Effector memory CD8-positive, alpha-beta T cell (primary cell): Measurements from ENCODE around the gene DKC1.
A peak's percentile ranks its signal among the peaks of the same experiment; 100 is the strongest.

Experiments
- ATAC-seq: fragments of 150-1000 bp; cut with Tn5 transposase; replicated peaks from 2 replicates; pipeline ENCODE4 v1.10.0; 2021; ENCODE audit warnings: mild to moderate bottlenecking, moderate library complexity
- DNase-seq, 3 experiments: peaks; one replicate each; pipeline ENCODE4 v3.0.0; 2021
- H3K27ac Mint-ChIP-seq, 2 donors: one replicate each; pipeline ENCODE4 v1.8.0; 2022; ENCODE audit warnings: mild to moderate bottlenecking in 2 of 2, mixed read lengths in 2 of 2, moderate library complexity in 2 of 2
- H3K27me3 Mint-ChIP-seq, 2 donors: one replicate each; pipeline ENCODE4 v1.8.0; 2022; ENCODE audit warnings: mixed read lengths in 2 of 2
- H3K36me3 Mint-ChIP-seq: one replicate; pipeline ENCODE4 v1.8.0; 2022; ENCODE audit warnings: mild to moderate bottlenecking, moderate library complexity, mixed read lengths; ENCODE audit not compliant: insufficient read depth
- H3K4me1 Mint-ChIP-seq, 2 donors: one replicate each; pipeline ENCODE4 v1.8.0; 2022; ENCODE audit warnings: low read depth in 2 of 2, mixed read lengths in 2 of 2
- H3K4me3 Mint-ChIP-seq, 2 donors: one replicate each; pipeline ENCODE4 v1.8.0; 2022; ENCODE audit warnings: mild to moderate bottlenecking in 2 of 2, mixed read lengths in 2 of 2, moderate library complexity in 2 of 2
- H3K9me3 Mint-ChIP-seq, 2 donors: one replicate each; pipeline ENCODE4 v1.8.0; 2022; ENCODE audit warnings: mixed read lengths in 2 of 2

DKC1 gene

DNA sequence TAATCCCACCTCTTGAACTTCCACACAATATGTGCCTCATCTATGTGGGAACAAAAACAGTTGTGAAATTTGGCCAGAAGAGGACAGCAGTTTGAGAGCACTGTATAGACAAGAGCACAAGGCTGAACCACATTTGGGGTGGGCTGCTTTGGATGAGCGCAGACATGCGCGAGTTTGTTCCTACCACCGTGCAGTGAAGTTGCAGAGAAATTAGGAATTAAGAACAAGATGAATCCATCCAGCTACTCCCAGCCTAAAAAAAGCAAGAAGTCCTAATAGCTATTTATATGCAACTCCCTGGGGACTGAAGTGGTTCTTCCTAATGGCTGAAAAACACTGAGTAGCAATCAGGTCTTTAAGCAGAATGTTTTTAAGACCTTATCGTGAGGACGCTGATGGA, 12.8 kb upstream of the DKC1 start:
- peaks cover 6% of the 10 kb centered on the region for H3K36me3 Mint-ChIP-seq
- peaks cover 10 to 18% of the 10 kb centered on the region in 2 donors for H3K4me1 Mint-ChIP-seq
- no peak for DNase-seq
- ATAC-seq, result no peak
- H3K9me3 Mint-ChIP-seq, result no peaks in the 10 kb centered on the region
- H3K4me3 Mint-ChIP-seq, result peak overlapping the region; percentile 81 to 83
- H3K27ac Mint-ChIP-seq, result peak overlapping the region; percentile 77 to 84
- no peaks in the 10 kb centered on the region for H3K27me3 Mint-ChIP-seq

DNA sequence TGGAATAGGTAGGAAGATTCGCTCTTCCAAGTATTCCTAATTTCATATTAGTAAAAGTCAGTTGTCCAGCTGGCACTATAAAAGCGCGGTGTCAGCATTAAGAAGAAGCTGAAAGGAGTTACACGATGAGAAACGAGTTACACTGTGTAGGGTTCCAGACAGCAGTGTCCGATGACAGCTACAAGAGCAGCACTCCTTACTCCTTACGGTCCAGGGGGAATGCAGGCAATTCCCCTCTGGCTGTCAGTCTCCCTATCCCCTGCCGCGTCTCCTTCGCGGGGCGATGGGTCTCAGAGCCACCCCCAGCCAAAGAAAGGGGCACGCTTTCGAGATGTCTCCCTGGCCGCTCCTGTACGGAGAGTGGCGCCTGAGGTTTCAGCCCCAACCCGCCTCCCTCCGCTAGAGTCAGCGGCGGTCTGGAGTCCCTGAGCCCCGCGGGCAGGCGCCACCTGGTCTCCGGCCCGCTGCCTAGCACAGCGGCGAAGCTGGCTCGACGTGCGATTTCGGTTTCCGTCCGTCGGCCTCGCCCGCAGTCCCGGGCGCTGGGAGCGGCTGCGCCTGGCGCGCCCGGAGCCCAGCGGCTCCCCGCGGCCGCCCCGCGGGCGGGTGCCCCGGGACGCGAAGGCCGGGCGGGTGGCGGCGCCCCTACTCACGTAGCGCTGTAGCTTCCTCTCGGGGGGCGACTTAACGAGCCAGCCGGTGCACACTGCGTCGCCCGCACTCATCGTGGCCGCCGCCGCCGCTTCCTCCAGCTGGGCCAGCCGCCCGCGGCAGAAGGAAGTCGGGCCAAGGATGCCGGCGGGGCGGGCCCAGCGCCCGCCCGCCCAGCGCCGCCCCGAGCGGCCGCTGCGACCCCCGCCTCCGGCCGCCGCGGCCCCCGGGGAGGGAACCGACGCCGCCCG, 12.1 kb upstream of the DKC1 start, which contains the start of gene GAB3:
GAB3 (minus strand) TSS at position 777 of the 902 bp plus-strand sequence; CDS start at position 725, 52 bp downstream.
- H3K4me1 Mint-ChIP-seq, result peaks cover 10 to 18% of the 10 kb centered on the region in 2 donors
- ATAC-seq, result peak; percentile 63
- peak; percentile 31 to 40 (median 38) for DNase-seq
- peaks cover 3% of the 10 kb centered on the region for H3K36me3 Mint-ChIP-seq
- no peaks in the 10 kb centered on the region for H3K9me3 Mint-ChIP-seq
- peak within 1 kb of the TSS; percentile 84 to 93 for H3K27ac Mint-ChIP-seq
- peak within 1 kb of the TSS; percentile 81 to 83 for H3K4me3 Mint-ChIP-seq
- H3K27me3 Mint-ChIP-seq, result no peaks in the 10 kb centered on the region

DNA sequence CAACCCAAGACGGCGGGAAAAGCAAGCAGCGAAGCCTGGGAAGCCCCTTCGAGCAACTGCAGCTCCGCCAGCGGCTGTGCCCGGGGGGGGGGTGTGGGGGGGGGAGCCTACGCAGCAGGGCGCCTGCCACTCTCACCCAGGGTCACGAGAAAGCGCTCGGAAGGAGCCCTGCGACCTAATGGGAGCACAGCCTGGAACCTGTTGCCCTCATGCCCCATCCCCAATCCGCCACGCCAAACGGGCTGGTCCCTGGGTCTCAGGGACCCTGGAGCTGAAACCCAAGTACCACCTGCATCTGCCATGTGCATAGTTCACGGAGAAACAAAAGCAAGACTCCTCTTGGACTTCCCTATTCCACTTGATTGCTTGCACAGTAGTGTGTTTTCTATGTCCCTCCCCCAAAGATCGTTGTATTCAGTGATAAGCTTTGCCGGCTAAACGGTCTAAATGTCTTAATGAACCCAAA, 11.4 kb upstream of the DKC1 start:
- Mint-ChIP-seq H3K36me3 (peaks cover 3% of the 10 kb centered on the region), H3K27me3 (no peaks in the 10 kb centered on the region), H3K9me3 (no peaks in the 10 kb centered on the region), H3K27ac (peak overlapping the region; percentile 42 to 93), H3K4me1 (peaks cover 8 to 16% of the 10 kb centered on the region in 2 donors), H3K4me3 (peak overlapping the region; percentile 73 to 77)
- peak in 1 of 3 experiments; percentile 11 for DNase-seq
- peak; percentile 44 for ATAC-seq

DNA sequence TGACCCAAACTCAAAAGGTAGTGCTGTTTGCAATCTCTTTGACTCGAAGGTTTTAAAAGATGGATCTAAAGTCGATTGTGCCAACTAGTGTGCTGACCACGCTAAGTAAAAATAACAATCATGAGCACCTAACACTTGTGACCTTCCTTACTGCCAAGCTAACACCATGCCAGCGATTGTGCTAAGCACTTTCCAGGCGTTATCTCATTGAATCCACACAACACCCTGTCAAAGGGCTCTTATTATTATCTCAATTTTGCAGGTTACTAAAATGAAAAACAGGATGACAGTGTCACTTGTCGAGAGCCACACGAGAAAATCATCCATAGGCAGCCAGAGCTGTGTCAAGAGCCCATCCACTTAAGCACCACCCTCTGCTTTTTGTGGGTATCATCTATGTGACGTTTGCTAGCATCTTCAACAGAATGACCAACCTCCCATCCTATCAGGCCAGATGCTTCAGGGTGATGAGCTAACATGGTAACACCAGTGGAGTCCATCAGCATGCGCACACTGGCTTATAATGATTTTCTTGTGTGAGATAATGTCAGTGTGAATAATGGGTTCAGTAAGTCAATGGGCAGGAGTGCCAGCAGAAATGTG, 10.9 kb upstream of the DKC1 start:
- Mint-ChIP-seq H3K4me3 (peak overlapping the region; percentile 73 to 77), H3K9me3 (no peaks in the 10 kb centered on the region), H3K27me3 (no peaks in the 10 kb centered on the region), H3K27ac (peak overlapping the region; percentile 42 to 93), H3K4me1 (peaks cover 6 to 14% of the 10 kb centered on the region in 2 donors), H3K36me3 (peaks cover 3% of the 10 kb centered on the region)
- DNase-seq (no peak), ATAC-seq (no peak)

DNA sequence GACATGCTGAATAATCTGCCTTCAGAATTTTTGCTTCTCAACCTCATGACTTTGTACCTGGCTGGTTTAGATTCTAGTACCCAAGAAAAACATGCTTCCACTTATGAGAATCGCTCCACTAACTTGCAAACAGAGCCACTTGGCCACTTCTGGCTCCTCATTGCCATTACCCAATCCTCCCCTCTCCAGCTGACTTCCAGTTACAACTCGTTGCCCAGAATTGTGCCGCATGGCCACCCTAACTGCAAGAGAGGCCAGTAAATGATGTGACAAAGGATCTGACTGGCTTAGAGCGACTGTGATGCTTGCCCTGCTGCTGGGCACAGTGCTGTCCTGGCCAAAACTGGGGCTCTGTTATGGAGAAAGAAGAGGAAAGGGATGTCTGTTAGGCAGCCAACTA, 4.0 kb upstream of the DKC1 start:
- H3K27me3 Mint-ChIP-seq, result no peaks in the 10 kb centered on the region
- H3K4me3 Mint-ChIP-seq, result no peak overlapping the region
- H3K9me3 Mint-ChIP-seq, result no peaks in the 10 kb centered on the region
- H3K27ac Mint-ChIP-seq, result no peak overlapping the region
- DNase-seq, result no peak
- peaks cover 11% of the 10 kb centered on the region for H3K36me3 Mint-ChIP-seq
- peaks cover 5 to 9% of the 10 kb centered on the region in 2 donors for H3K4me1 Mint-ChIP-seq
- no peak for ATAC-seq

DNA sequence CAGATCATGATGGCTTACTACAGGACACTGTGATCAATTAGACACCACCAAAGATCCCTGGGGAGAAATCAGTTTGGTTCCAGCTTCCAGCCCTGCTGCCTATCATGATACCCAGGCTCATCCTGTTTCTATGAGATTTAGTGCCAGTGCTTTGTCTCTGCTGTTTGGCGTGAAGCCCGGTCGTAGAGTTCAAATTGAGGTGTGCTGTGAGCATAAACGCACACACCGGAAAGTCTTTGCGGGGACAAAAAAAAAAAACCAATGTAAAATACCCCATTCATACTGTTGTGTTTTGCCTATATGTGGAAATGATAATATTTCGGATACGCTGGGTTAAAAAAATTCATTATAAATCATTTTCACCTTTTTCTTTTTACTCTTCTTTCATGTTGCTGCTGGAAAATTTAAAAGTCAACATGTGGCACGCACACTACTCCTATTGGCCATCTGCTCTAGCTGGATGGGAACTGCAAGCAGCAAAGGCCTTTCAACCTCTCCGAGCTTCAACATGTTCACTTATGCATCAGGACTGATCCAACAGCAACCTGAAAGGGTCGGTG, 607 bp upstream of the DKC1 start:
- Mint-ChIP-seq H3K9me3 (no peaks in the 10 kb centered on the region), H3K4me3 (peak overlapping the region; percentile 79 to 82), H3K4me1 (peaks cover 10 to 12% of the 10 kb centered on the region in 2 donors), H3K27me3 (no peaks in the 10 kb centered on the region), H3K27ac (peak overlapping the region; percentile 81 to 88), H3K36me3 (peaks cover 30% of the 10 kb centered on the region)
- ATAC-seq (no peak), DNase-seq (no peak)

DNA sequence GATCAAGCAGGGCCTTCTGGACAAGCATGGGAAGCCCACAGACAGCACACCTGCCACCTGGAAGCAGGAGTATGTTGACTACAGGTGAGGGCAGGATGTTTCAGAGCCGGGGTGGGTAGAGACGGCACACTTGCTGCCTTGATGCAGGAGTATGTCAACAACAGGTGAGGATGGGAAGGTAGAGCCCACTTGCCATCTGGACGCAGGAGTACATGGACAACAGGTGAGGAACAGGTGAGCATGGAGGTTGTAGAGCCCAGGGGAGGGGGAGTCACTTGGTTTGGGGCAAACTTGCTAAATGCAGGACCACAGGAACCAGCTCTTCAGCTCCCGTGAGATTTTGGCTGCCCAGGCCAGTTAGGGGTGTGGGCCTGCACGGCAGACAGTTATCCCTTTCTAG, 12.0 kb downstream of the DKC1 start:
- ATAC-seq (no peak), DNase-seq (no peak)
- no peaks in the 10 kb centered on the region for H3K4me1 Mint-ChIP-seq
- no peaks in the 10 kb centered on the region for H3K27me3 Mint-ChIP-seq
- no peak overlapping the region for H3K4me3 Mint-ChIP-seq
- H3K36me3 Mint-ChIP-seq, result peaks cover 66% of the 10 kb centered on the region
- peak overlapping the region in 1 of 2 donors; percentile 56 for H3K27ac Mint-ChIP-seq
- H3K9me3 Mint-ChIP-seq, result no peaks in the 10 kb centered on the region

DNA sequence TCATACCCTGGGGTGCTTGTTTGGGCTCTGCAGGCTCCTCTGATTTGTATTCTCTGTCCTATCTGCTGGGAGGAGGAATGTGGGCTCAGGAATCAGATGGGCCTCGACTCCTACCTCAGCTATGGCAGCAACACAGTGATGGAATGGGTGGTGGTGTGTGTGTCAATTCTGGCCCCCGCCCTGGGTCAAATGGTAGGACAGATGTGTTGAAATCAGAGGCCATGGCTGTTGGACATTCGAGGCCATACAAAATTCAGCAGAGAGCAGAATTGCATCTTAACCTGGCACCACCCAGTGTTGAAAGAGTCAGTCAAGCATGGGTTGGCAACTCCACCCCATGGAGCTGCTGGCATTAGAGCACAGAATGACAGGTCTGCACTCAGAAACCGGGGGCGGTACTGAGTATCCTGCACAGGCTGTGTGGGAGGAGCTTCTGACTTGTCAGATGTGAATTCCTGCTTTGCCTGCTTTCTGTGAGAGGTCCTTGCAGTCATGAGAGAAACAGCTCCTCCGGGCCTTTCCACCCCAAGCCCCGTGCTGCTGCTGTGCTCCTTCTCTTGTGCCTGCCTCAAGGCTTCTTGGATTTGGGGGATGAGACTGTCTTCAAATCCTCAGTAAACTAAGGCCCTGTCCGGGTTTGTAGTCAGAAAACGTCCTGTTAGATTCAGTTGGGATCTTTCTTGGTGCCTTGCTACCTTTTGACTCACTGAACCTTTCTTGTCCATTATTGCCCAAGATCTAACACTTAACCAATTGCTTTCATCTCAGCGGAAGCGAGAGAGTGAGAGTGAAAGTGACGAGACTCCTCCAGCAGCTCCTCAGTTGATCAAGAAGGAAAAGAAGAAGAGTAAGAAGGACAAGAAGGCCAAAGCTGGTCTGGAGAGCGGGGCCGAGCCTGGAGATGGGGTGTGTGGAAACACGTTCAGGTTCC, 13.0 kb downstream of the DKC1 start:
- Mint-ChIP-seq H3K9me3 (no peaks in the 10 kb centered on the region), H3K27me3 (no peaks in the 10 kb centered on the region), H3K4me3 (no peak overlapping the region), H3K4me1 (no peaks in the 10 kb centered on the region), H3K36me3 (peaks cover 56% of the 10 kb centered on the region), H3K27ac (no peak overlapping the region)
- ATAC-seq, result no peak
- DNase-seq, result no peak

DNA sequence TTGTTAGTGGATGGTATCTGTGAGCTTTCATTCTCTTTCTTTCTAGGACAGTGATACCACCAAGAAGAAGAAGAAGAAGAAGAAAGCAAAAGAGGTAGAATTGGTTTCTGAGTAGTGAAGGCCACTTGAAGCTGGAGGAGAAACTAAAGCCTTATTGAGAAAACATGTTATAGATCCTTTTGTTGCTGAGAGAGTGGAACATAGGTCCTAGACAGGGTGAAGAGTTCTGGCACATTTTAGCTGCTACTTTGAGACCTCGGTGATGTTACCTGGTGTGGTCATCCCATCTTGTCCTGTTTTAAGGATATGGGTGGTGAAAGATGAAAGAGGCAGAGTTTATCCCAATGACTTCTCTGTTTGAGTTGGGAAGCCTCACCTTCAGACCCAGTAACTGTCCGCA, 14.1 kb downstream of the DKC1 start:
- Mint-ChIP-seq H3K4me3 (no peak overlapping the region), H3K4me1 (no peaks in the 10 kb centered on the region), H3K9me3 (no peaks in the 10 kb centered on the region), H3K36me3 (peaks cover 45% of the 10 kb centered on the region), H3K27me3 (no peaks in the 10 kb centered on the region), H3K27ac (peak overlapping the region in 1 of 2 donors; percentile 46)
- DNase-seq (no peak), ATAC-seq (no peak)

DNA sequence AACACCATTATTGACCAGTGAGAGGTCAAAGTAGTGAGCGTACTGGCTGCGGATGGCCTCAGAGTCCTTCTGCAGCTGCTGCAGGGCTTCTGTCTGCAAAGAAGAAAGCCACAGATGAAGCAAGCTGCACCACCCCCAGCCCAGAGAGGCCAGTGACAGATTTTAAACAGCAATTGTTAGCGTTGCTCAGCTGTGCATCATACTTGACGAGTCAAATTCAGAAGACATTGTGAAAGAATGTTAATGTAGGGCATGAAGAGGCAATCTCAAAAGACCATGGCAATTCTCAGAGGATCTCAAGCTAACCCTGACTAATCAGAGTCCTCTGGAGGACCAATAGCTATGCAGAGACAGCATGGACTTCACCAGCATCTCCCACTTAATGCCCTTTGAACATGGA, 16.6 kb downstream of the DKC1 start:
- Mint-ChIP-seq H3K27me3 (no peaks in the 10 kb centered on the region), H3K4me1 (peaks cover 0 to 3% of the 10 kb centered on the region in 2 donors), H3K4me3 (no peak overlapping the region), H3K36me3 (peaks cover 29% of the 10 kb centered on the region), H3K9me3 (no peaks in the 10 kb centered on the region), H3K27ac (no peak overlapping the region)
- no peak for ATAC-seq
- no peak for DNase-seq

DNA sequence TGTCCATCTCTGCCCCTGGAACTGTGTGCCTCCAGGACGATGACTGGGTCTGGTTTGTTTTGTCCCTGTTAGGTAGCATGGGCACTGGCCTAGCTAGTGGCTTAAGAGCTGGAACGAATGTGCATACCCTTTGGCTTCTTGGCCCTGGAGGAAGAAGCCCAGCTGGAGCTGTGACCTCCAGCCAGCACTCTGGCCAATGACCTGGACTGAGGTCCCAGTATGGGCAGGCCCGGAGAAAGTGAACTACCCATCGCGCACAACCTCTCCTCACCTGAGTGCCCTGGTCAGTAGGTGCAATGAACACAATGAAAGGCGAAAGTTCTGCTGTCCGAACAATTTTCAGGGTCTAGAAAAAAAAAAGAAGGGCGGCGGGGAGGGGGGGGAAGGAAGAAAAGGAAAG, 18.3 kb downstream of the DKC1 start:
- peaks cover 20% of the 10 kb centered on the region for H3K36me3 Mint-ChIP-seq
- ATAC-seq (no peak), DNase-seq (no peak)
- peaks cover 0 to 5% of the 10 kb centered on the region in 2 donors for H3K4me1 Mint-ChIP-seq
- H3K9me3 Mint-ChIP-seq, result no peaks in the 10 kb centered on the region
- no peak overlapping the region for H3K27ac Mint-ChIP-seq
- no peaks in the 10 kb centered on the region for H3K27me3 Mint-ChIP-seq
- H3K4me3 Mint-ChIP-seq, result no peak overlapping the region

DNA sequence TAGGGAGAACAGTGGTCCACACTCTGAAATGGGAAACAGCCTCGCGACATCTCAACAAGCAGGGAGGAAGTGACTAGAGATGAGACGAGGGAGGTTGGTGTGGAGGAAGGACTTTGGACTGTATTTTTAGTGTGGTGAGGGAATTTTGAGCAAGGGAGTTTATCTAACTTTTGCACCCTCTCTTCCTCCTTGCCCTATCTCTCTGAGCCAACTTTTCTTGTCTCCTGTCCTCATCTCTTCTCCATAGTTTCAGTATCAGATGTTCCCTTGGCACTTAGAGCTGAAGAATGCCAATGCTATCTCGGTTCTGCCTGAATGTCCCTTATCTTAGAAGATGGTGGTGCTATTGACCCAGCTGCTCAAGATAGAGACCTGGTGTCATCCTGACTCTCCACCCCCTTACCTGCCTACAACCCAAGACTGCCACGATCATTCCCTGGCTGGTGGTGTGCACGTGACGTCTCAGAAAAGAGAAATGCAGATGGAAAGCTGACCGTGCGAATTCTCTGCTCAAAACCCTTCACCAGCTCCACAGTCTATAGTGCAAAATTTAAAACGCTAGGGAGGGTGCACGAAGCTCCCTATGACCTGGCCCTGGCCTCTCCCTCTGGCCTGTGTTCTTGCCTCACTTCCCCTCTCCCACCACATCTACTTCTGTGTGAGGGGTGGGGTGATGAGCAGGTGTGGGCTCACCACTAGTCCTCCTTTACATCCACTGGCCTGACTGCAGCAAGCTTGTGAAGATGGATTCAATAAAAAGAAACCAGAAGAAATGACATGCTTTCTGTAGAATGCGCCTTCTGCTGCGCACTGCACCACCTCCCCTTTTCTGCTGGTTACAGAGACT, 21.7 kb downstream of the DKC1 start:
- Mint-ChIP-seq H3K9me3 (no peaks in the 10 kb centered on the region), H3K27ac (peak overlapping the region in 1 of 2 donors; percentile 51), H3K4me3 (peak overlapping the region in 1 of 2 donors; percentile 70), H3K36me3 (no peaks in the 10 kb centered on the region), H3K4me1 (peaks cover 0 to 5% of the 10 kb centered on the region in 2 donors), H3K27me3 (no peaks in the 10 kb centered on the region)
- DNase-seq (no peak), ATAC-seq (no peak)
